HG03575 (cell line): ENCODE data around the gene AMOTL1.

Experiments
- ATAC-seq: cut with Tn5 transposase; IDR thresholded peaks from one replicate; pipeline ENCODE4 v1.9.1; 2021; ENCODE audit not compliant: unreplicated experiment, insufficient number of reproducible peaks, low FRiP score; ENCODE audit errors: extremely low read depth

The AMOTL1 gene

GRCh38 chr11:94741022-94741679, 27.0 kb upstream of the AMOTL1 start:
- no peak for ATAC-seq

DNA sequence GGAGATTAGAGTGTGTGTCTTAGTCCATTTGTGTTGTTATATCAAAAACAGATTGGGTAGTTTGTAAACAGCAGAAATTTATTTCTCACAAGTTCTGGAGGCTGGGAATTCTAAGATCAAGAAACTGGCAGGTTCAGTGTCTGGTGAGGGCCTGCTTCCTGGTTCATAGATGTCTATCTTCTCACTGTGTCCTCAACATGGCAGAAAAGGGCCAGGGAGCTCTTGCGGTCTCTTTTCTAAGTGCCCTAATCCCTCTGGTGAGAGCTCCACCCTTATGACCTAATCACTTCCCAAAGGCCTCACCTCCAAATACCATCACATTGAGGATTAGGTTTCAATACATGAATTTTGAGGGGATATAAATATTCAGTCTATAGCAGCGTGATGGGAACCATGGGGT, 25.5 kb upstream of the AMOTL1 start:
- ATAC-seq = no peak

GRCh38 chr11:94746721-94747120, 21.4 kb upstream of the AMOTL1 start:
- no peak for ATAC-seq

DNA sequence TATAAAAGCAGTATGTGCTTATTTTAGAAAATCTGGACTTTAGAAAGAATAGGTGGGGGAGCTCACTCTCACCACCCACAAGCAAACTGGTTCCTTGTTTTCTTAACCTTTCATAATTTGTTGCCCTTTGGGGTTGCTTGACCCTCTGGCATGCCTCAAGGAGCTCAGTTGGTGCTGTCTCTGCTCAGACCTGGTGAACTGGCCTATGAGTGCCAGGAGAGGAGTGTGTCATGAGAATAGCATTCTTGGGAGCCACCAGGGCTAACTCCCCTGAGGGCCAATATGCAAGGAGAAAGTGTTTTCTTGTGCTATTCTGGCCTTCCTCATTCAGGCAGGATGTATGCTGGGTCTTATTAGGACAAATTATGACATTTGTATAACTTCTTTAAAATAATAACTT, 21.0 kb upstream of the AMOTL1 start:
- no peak for ATAC-seq

DNA sequence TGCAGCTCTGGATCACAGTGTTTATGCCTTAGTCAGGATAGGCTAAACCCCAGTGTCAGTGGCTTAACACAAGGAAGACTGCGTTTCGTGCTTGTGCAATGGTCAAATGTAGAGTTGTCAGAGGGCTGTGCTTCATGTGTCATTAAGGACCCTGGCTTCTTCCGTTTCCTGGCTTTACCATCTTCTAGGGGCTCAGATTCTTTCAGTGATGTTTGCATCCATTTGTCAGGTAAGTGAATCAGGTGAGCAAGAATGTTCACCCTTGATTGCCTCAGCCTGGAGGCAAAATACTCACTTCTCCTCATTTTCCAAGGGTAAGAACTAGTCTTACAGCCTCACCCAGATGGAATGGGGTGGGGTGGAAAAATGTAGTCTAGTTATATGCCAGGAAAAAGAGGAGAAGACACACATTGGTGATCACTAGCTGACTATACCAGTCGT, 20.5 kb upstream of the AMOTL1 start:
- no peak for ATAC-seq

DNA sequence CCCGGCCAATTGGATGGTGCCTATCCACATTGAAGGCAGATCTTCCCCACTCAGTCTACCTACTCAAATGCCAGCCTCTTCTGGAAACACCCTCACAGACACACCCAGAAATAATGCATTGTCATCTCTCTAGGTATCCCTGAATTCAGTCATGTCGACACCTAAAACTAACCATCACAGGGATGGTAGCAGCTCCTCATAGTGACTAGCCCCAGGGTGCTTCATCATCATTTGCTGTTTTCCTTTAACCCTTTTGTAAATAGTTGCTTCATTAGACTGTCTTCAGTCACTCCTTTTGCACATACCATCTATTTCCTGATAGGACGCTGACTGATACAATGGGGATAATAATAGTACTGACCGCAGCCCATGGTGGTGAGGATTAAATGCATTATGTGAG, 18.8 kb upstream of the AMOTL1 start:
- no peak for ATAC-seq

- ATAC-seq = no peak
These were observed 17.6 kb upstream of the AMOTL1 start for GRCh38 chr11:94750319-94751217.

GRCh38 chr11:94751218-94751609, 16.9 kb upstream of the AMOTL1 start:
- no peak for ATAC-seq

- no peak for ATAC-seq
These were observed 16.4 kb upstream of the AMOTL1 start for GRCh38 chr11:94751786-94752185.

DNA sequence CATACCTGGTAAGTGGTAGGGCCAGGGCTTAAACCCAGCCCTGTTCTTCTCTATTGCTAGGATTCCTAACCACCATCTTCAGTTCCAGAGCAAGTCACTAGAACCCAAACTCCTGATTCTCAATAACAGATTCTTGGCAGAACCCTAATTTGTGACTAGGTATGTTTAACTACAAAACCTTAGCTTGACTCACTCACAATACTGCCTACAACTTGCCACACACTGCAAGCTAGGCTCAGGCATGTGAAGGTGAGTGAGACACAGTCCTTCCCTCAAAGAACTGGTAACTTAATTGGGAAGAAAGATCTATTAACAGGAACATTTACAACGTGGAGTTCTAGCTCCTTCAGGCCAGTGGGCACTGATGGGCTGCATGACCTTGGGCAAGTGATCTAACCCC, 14.5 kb upstream of the AMOTL1 start:
- ATAC-seq = no peak

DNA sequence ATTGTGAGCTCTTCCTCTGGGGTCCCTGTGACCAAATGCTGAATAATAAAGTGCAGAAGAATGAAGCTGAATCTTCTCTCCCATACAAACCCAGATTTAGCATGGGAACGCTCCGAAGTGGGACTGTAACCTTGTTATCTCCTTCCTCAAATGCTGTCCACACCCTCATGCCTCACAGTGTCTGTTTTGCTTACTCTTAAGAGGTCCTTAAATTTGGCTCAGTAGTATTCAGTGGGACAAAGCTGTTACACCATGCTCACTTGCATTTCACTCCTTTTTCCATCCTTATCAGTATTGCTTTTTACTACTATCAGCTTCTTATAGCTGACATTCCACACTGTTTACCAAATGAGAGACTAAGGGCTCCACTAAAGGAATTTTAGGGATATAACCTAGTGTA, 13.8 kb upstream of the AMOTL1 start:
- ATAC-seq = no peak

GRCh38 chr11:94754819-94755218, 13.3 kb upstream of the AMOTL1 start:
- ATAC-seq = no peak

- ATAC-seq = no peak
These were observed 12.7 kb upstream of the AMOTL1 start for GRCh38 chr11:94755494-94755893.

- ATAC-seq = no peak
These were observed 11.0 kb upstream of the AMOTL1 start for GRCh38 chr11:94757037-94757735.

DNA sequence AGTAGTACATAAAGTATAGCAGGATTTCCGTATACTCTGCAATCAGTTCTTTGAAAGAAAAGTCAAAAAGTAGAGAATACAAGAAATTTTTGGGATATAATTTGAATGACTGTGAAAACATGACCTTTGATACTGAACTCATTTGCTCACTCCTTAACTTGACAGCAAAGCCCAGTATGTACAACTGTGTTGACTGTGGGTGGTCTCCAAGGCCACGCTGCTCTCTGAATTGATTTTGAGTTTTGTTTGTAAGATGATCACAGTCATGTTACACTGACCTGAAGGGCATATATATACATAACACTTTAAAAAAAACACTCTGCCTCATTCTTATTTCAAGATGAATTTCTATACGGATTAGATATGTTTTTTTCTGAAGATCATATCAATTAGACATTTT, 9.5 kb upstream of the AMOTL1 start:
- ATAC-seq = no peak

GRCh38 chr11:94759522-94759921, 8.6 kb upstream of the AMOTL1 start:
- no peak for ATAC-seq

DNA sequence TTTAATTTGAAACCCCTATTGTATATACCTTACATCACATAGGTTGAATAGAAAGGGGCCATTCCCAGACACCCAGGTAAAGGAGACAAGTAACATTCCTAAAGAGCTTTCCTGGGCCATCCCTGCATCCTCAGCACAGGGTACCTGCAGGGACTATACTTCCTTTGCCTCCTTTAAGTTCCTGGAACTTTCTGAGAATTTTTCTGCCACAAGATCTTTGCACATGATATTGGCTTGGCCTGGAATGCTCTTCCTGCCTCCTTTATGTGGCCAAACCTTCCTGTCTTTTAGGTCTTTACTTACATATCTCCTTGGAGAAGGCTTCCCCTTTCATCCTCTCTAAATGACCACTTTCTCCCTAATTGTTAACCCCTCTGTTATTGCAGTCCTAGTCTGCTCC, 7.9 kb upstream of the AMOTL1 start:
- ATAC-seq = no peak

- no peak for ATAC-seq
These were observed 5.9 kb upstream of the AMOTL1 start for GRCh38 chr11:94762208-94762607.

DNA sequence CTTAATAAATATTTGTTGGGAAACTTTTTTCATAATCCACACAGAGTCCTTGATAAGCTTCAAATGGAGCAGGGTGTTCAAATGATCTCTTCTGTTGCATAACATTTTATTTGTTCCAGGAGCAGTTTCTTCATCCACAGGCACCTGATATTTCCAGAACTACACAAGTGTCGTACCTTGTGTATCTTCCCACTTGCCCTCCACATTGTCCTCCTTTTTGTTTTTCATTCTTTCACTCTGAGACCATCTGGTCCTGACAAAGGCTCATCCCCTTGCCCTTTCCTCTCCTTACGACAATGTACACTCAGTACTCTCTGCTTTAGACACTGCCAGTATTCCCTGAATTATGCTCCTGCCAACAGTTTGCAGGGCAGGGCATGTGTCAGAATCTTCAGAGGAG, 5.2 kb upstream of the AMOTL1 start:
- no peak for ATAC-seq

DNA sequence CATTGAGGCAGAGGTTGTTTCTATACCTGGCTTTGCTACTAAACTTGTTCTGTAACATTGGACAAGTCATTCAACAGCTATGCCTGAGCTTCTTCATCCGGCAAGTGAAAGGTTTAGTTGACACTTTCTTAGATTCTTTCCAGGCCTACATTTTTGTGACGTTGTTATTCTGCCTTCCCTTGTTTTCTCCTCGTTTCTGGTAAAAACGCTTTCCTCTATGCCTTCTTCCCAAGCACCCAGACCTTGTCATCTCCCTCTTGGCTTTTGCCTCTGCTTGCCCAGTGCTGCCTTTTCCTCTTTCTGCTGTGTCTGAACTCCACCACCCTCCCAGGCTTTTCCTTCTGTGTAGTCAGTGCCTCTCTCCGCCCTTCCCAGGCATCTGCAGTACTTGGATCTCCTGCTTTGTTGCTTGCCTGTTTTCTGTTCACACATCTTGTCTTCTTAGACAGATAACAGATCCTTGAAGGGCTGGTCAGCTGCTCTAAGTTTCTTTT, 1.4 kb upstream of the AMOTL1 start:
- no peak for ATAC-seq
